Subcutaneous abdominal adipose tissue (tissue), 5 donors: ENCODE data around the gene GPR137C.
"Not testable (repeated sequence)": the region's sequence is repeated elsewhere in the genome, so short reads cannot be mapped to it uniquely, and the experiment has no call there.

Experiments used
- H3K27ac ChIP-seq: one replicate; pipeline ENCODE4 v1.7.0; 2013; ENCODE audit warnings: low read depth, mild to moderate bottlenecking, inconsistent platforms, low read length, moderate library complexity
- H3K27me3 ChIP-seq, 5 donors: one replicate each; pipeline ENCODE4 v1.7.0; 2013; ENCODE audit warnings: low read length in 5 of 5, inconsistent platforms in 1 of 5; ENCODE audit not compliant: control insufficient read depth in 5 of 5, insufficient read depth in 4 of 5
- H3K36me3 ChIP-seq, 5 donors: one replicate each; pipeline ENCODE4 v1.7.0; 2013; ENCODE audit warnings: low read length in 5 of 5; ENCODE audit not compliant: control insufficient read depth in 5 of 5, insufficient read depth in 5 of 5
- H3K4me1 ChIP-seq, 5 donors: one replicate each; pipeline ENCODE4 v1.7.0; 2013; ENCODE audit warnings: low read length in 5 of 5, mild to moderate bottlenecking in 3 of 5, moderate library complexity in 1 of 5; ENCODE audit not compliant: control insufficient read depth in 5 of 5, insufficient read depth in 5 of 5
- H3K4me3 ChIP-seq, 5 donors: one replicate each; pipeline ENCODE4 v1.7.0; 2013; ENCODE audit warnings: low read length in 5 of 5, low read depth in 1 of 5
- H3K9ac ChIP-seq, 5 donors: one replicate each; pipeline ENCODE4 v1.7.0; 2013; ENCODE audit warnings: low read length in 5 of 5, mild to moderate bottlenecking in 4 of 5, moderate library complexity in 3 of 5
- H3K9me3 ChIP-seq, 5 donors: one replicate each; pipeline ENCODE4 v1.7.0; 2013; ENCODE audit warnings: low read length in 5 of 5; ENCODE audit not compliant: control insufficient read depth in 5 of 5
- donor health status: healthy.
- donor health status: healthy.
- donor health status: healthy.
- donor health status: healthy.
- donor health status: healthy.

GPR137C gene

DNA sequence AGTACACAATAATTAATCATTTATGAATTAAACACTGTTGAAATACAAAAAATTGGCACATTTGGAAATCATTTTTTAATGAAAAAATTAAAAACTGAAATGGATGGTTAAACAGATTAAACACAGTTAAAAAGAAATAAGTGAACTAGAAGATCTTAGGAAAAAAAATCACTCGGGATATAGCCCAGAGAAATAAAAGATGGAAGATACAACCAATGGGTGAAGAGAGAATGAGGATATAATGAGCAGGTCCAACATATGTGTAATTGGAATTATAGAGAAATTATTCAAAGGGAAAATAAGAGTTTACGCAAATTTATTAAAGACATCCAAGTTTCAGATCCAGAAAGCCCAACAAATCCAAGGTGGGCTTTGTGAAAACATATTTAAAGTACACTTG is 6.1 kb downstream of the GPR137C start:
- no peak overlapping the region for H3K9ac ChIP-seq
- no peak overlapping the region for H3K4me3 ChIP-seq
- peaks cover 2 to 7% (median 7%) of the 10 kb centered on the region in 5 donors for H3K4me1 ChIP-seq
- no peaks in the 10 kb centered on the region for H3K36me3 ChIP-seq
- no peak overlapping the region for H3K27ac ChIP-seq
- peaks cover 0 to 10% (median 5%) of the 10 kb centered on the region in 5 donors for H3K9me3 ChIP-seq
- H3K27me3 ChIP-seq, result no peaks in the 10 kb centered on the region

DNA sequence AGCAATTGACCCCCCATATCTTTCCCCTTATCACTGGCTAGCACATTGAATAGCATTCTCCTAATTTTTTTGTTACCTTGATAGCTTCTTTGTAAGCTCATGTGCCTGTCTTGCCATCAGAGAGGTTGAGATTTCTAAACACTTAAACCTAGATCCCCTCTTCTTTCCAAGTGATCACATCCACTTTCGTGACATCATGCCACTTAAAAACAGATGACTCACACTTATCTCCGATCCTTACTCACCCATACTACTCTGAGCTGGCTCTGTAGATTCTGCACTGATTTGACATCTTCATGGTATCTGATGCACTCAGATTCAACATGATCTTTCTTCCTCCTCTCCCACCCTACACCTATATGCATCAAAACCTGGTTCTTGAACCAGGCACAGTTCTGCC is 10.5 kb downstream of the GPR137C start:
- no peaks in the 10 kb centered on the region for H3K4me1 ChIP-seq
- H3K9me3 ChIP-seq, result peaks cover 0 to 8% (median 3%) of the 10 kb centered on the region in 5 donors
- no peak overlapping the region for H3K9ac ChIP-seq
- H3K36me3 ChIP-seq, result no peaks in the 10 kb centered on the region
- H3K27ac ChIP-seq, result no peak overlapping the region
- H3K4me3 ChIP-seq, result no peak overlapping the region
- no peaks in the 10 kb centered on the region for H3K27me3 ChIP-seq

DNA sequence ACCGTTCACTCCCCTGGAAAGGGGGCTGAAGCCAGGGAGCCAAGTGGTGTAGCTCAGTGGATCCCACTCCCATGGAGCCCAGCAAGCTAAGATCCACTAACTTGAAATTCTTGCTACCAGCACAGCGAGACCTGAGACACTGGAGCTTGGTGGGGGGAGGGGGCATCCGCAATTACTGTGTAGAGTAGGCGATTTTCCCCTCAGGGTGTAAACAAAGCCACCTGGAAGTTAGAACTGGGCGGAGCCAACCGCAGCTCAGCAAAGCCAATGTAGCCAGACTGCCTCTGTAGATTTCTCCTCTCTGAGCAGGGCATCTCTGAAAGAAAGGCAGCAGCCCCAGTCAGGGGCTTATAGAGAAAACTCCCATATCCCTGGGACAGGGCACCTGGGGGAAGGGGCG is 15.8 kb downstream of the GPR137C start:
- not testable (repeated sequence) for H3K27ac ChIP-seq, H3K9ac ChIP-seq, H3K4me1 ChIP-seq, H3K36me3 ChIP-seq, H3K4me3 ChIP-seq, H3K27me3 ChIP-seq
- peaks cover 0 to 18% (median 10%) of the 10 kb centered on the region in 5 donors for H3K9me3 ChIP-seq

GRCh38 chr14:52575858-52576257 is 23.2 kb downstream of the GPR137C start:
- Histone ChIP-seq H3K36me3 (no peaks in the 10 kb centered on the region), H3K27me3 (no peaks in the 10 kb centered on the region), H3K27ac (no peak overlapping the region), H3K4me1 (no peaks in the 10 kb centered on the region), H3K9me3 (peaks cover 0 to 13% (median 2%) of the 10 kb centered on the region in 5 donors), H3K4me3 (no peak overlapping the region), H3K9ac (no peak overlapping the region)

DNA sequence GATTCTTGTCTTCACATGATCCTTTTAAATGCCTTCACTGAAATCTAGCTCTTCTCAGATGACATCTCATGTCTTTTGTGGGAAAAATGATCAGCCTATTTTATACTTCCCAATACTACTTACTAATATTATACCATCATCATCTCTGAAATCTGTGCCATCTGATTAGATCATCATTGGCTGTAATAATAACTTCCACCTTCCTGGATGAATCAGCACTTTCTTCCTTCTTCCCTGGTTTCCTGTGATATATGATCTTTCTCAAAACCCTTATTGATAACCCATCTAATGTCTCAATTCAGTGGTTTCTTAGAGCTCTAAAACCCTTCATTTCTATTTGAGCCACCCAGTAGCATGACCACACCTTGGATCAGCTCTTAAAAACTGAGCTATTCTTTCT is 30.9 kb downstream of the GPR137C start:
- Histone ChIP-seq H3K4me1 (no peaks in the 10 kb centered on the region), H3K27me3 (no peaks in the 10 kb centered on the region), H3K27ac (no peak overlapping the region), H3K9me3 (no peaks in the 10 kb centered on the region), H3K36me3 (no peaks in the 10 kb centered on the region), H3K4me3 (no peak overlapping the region), H3K9ac (no peak overlapping the region)

GRCh38 chr14:52589646-52590045 is 37.0 kb downstream of the GPR137C start:
- Histone ChIP-seq H3K36me3 (no peaks in the 10 kb centered on the region), H3K4me3 (no peak overlapping the region)

GRCh38 chr14:52590318-52590717 is 37.7 kb downstream of the GPR137C start:
- no peaks in the 10 kb centered on the region for H3K4me1 ChIP-seq
- H3K9ac ChIP-seq, result no peak overlapping the region
- no peaks in the 10 kb centered on the region for H3K27me3 ChIP-seq
- no peaks in the 10 kb centered on the region for H3K36me3 ChIP-seq
- H3K27ac ChIP-seq, result no peak overlapping the region
- H3K9me3 ChIP-seq, result no peaks in the 10 kb centered on the region
- H3K4me3 ChIP-seq, result no peak overlapping the region

More at GRCh38 chr14:52589646-52590045, 37.0 kb downstream of the GPR137C start:
- no peak overlapping the region for H3K9ac ChIP-seq
- H3K27me3 ChIP-seq, result no peaks in the 10 kb centered on the region
- no peak overlapping the region for H3K27ac ChIP-seq
- no peaks in the 10 kb centered on the region for H3K4me1 ChIP-seq
- H3K9me3 ChIP-seq, result no peaks in the 10 kb centered on the region

GRCh38 chr14:52596320-52596719 is 43.7 kb downstream of the GPR137C start:
- no peaks in the 10 kb centered on the region for H3K36me3 ChIP-seq
- H3K4me3 ChIP-seq, result no peak overlapping the region
- H3K27me3 ChIP-seq, result no peaks in the 10 kb centered on the region
- no peaks in the 10 kb centered on the region for H3K4me1 ChIP-seq
- H3K9ac ChIP-seq, result no peak overlapping the region
- no peak overlapping the region for H3K27ac ChIP-seq
- no peaks in the 10 kb centered on the region for H3K9me3 ChIP-seq

- H3K36me3 ChIP-seq, result no peaks in the 10 kb centered on the region
- no peaks in the 10 kb centered on the region for H3K9me3 ChIP-seq
- H3K27ac ChIP-seq, result no peak overlapping the region
- H3K27me3 ChIP-seq, result no peaks in the 10 kb centered on the region
- H3K4me3 ChIP-seq, result no peak overlapping the region
- no peak overlapping the region for H3K9ac ChIP-seq
- H3K4me1 ChIP-seq, result no peaks in the 10 kb centered on the region
Observed at GRCh38 chr14:52596861-52597260, 44.2 kb downstream of the GPR137C start.

GRCh38 chr14:52598568-52598967 is 45.9 kb downstream of the GPR137C start:
- Histone ChIP-seq H3K9me3 (peaks cover 0 to 2% (median 0%) of the 10 kb centered on the region in 5 donors), H3K4me3 (no peak overlapping the region), H3K27me3 (no peaks in the 10 kb centered on the region), H3K27ac (no peak overlapping the region), H3K9ac (no peak overlapping the region), H3K4me1 (no peaks in the 10 kb centered on the region), H3K36me3 (no peaks in the 10 kb centered on the region)

GRCh38 chr14:52599974-52600373 is 47.3 kb downstream of the GPR137C start:
- Histone ChIP-seq H3K27me3 (no peaks in the 10 kb centered on the region), H3K9ac (no peak overlapping the region), H3K4me1 (no peaks in the 10 kb centered on the region)

More at GRCh38 chr14:52599974-52600373, 47.3 kb downstream of the GPR137C start:
- Histone ChIP-seq H3K4me3 (no peak overlapping the region), H3K36me3 (no peaks in the 10 kb centered on the region), H3K9me3 (peaks cover 0 to 12% (median 3%) of the 10 kb centered on the region in 5 donors), H3K27ac (no peak overlapping the region)
